WI38 (cell line): ENCODE data around the gene ZNF804B.

Source experiments
- H3K4me3 ChIP-seq: 2 replicates; pipeline ENCODE4 v1.5.1; 2011; ENCODE audit warnings: low read depth, mild to moderate bottlenecking, control low read depth, low read length
- CTCF ChIP-seq: IDR thresholded peaks from 2 replicates; pipeline ENCODE4 v1.5.1; 2012; ENCODE audit warnings: low read depth, mild to moderate bottlenecking, control low read depth, low read length

ZNF804B gene

GRCh38 chr7:89060234-89060633, 300.7 kb downstream of the ZNF804B start:
- TF ChIP-seq CTCF = no peak
- no peak overlapping the region for H3K4me3 ChIP-seq

DNA sequence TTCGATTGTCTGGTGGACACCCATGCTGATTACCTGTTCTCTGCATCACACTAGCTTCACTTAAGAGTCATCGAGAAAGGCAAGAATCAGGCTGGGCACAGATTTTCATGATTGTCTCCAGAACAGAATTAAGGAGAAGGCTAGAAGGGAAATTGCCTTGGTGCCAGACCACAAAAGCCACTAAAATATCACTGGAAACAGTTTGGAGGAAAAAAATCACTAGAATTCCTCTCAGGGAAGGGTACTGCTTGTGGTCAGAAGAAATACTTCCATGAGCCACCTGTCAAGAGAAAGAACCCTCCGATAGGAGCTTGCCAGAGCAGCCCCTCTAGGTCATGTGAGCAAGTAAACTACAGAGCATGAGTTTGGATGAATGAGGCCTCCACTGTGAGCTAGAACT, 305.3 kb downstream of the ZNF804B start:
- no peak overlapping the region for H3K4me3 ChIP-seq
- no peak for TF ChIP-seq CTCF

DNA sequence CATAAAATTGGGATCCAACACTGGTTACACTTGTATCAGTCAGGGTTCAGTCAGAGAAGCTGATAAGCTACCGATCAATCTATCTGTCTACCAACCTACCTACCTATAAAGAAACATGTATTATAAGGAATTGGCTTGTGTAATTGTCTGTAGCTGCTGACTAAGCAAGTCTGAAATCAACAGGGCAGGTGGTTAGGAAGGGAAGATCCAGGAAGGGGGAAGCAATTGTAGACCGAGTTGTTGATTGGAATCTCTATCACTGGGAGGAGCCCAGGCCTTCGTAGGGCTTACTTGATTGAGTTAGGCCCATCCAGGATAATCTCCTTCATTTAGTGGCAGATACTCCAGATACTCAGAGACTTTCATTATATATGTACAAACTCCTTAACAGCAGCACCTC, 307.5 kb downstream of the ZNF804B start:
- H3K4me3 ChIP-seq = no peak overlapping the region
- TF ChIP-seq CTCF = no peak

DNA sequence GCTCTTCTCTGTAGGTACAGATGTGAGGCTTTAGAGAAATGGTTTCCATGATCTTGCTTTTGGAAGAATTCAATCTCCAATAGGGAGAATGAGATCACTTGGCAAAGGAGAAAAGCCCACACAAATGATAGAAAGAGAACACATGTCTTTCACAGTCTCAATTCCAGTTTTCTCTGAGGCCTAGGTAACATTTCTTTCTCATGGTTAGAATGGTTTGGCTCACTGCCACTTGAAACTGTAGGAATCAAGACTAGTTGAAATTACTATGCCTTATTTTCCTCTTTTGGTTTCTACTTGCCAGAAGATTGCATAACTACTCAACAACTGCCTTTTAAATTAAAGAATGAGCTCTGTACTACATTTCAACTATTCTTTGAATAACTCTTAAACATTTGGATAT, 312.6 kb downstream of the ZNF804B start:
- TF ChIP-seq CTCF = no peak
- no peak overlapping the region for H3K4me3 ChIP-seq

DNA sequence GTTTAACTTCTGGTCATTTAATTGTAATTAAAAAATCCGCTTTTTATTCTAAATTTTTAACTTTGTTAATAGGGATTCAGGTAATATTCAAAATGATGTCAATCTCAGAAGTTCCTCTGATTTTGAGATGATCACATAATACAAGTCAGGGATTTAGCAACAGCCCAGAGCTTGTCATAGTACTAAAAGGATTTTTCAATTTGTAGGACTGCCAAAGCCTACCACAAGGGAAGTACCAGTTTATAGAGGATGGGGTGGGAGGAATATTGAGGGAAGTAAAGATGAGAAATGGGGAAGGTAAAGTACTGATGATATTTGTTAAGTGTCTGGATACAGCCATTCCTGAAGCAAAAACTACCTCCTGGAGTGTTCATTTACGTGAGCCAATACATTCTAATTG, 314.3 kb downstream of the ZNF804B start:
- no peak overlapping the region for H3K4me3 ChIP-seq

DNA sequence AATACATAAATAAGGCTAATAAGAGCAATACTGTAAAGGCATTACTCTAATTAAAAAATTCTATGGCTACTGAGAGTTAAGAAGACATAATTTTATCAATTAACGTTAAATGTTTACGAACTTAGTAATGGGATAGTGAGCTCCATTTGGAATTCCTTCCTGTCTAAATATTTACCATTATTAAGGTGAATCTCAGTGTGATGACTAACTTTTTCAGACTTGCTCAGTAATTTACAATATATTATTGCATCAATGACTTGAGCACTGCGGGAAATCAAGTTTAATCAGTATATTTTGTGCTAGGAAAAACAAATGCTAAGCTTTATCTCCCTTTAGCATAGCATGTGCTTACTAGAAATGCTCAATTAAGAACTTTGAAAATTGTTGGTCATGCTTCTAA, 318.5 kb downstream of the ZNF804B start:
- H3K4me3 ChIP-seq = no peak overlapping the region
- TF ChIP-seq CTCF = no peak

More for the DNA sequence above, 314.3 kb downstream of the ZNF804B start:
- no peak for TF ChIP-seq CTCF

- TF ChIP-seq CTCF = no peak
Observed at GRCh38 chr7:89085580-89085979, 326.1 kb downstream of the ZNF804B start.

GRCh38 chr7:89091550-89091949, 332.1 kb downstream of the ZNF804B start:
- no peak for TF ChIP-seq CTCF
- no peak overlapping the region for H3K4me3 ChIP-seq

More at GRCh38 chr7:89085580-89085979, 326.1 kb downstream of the ZNF804B start:
- H3K4me3 ChIP-seq = no peak overlapping the region
